RWPE2 (cell line): ENCODE results near the gene HPSE2.

Source experiments
- ATAC-seq: fragments of 200-7000 bp; cut with Tn5 transposase; 3 replicates; pipeline ENCODE4 v1.9.1; 2021; ENCODE audit warnings: low read depth
- DNase-seq: peaks from one replicate; pipeline ENCODE4 v3.0.0-alpha.2; 2020; ENCODE audit warnings: low spot score
- H3K27ac ChIP-seq: fragments of 450-650 bp; 2 replicates; pipeline ENCODE4 v1.5.1; 2017; ENCODE audit warnings: mild to moderate bottlenecking; ENCODE audit not compliant: poor library complexity, severe bottlenecking
- H3K27me3 ChIP-seq: fragments of 250-450 bp; sonication (Bioruptor Pico); 2 replicates; pipeline ENCODE4 v1.5.1; 2021; ENCODE audit warnings: mild to moderate bottlenecking, moderate library complexity; ENCODE audit not compliant: insufficient read depth, poor library complexity, severe bottlenecking
- H3K36me3 ChIP-seq: fragments of 250-450 bp; sonication (Bioruptor Pico); 2 replicates; pipeline ENCODE4 v1.5.1; 2020; ENCODE audit warnings: low read depth, mild to moderate bottlenecking, moderate library complexity
- H3K4me1 ChIP-seq: fragments of 250-450 bp; sonication (Bioruptor Pico); 2 replicates; pipeline ENCODE4 v1.5.1; 2021; ENCODE audit warnings: mild to moderate bottlenecking, moderate library complexity; ENCODE audit not compliant: insufficient read depth, poor library complexity, severe bottlenecking
- H3K4me3 ChIP-seq: fragments of 250-450 bp; sonication (Bioruptor Pico); 2 replicates; pipeline ENCODE4 v1.5.1; 2021; ENCODE audit warnings: mild to moderate bottlenecking, moderate library complexity; ENCODE audit not compliant: severe bottlenecking
- H3K9me3 ChIP-seq: fragments of 250-450 bp; sonication (Bioruptor Pico); 2 replicates; pipeline ENCODE4 v1.5.1; 2021; ENCODE audit warnings: mild to moderate bottlenecking, moderate library complexity; ENCODE audit not compliant: severe bottlenecking
- TF ChIP-seq, protein P1 (sequence below): fragments of 450-650 bp; IDR thresholded peaks from one replicate; pipeline ENCODE4 v1.5.1; 2017; ENCODE audit warnings: mild to moderate bottlenecking, moderate library complexity; ENCODE audit not compliant: poor library complexity, severe bottlenecking

HPSE2 gene

DNA sequence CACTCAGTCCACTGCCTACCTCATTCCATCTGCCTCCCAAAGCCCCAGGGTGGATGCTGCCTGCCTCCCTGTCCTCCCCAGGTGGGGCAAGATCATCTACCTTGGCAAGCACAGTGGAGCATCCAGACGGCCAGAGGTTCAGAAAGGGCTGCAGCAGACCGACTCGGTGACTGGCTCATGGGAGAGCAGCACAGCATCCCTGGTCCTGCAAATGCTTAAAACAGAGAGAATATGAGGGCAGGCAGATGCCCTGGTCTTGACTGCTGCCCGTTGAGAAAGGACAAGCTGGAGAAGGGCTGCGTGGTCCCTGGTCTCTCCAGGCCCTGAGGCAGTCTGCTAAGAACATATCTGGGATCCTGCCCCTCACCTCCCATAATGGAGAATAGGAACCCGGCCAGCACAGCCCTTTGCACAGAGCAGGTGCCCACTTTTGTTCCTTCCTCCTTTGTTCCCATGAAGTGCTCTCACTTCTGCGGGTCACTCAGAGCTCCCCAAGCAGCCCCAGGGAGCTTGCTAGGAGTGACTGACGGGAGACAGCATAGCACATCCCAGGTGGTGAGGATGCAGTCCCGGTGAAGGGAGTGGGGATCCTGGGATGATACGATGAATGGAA is 790.3 kb downstream of the HPSE2 start:
- no peak overlapping the region for H3K27ac ChIP-seq
- DNase-seq, result no peak
- no peaks in the 10 kb centered on the region for H3K4me1 ChIP-seq
- TF ChIP-seq, protein P1, sequence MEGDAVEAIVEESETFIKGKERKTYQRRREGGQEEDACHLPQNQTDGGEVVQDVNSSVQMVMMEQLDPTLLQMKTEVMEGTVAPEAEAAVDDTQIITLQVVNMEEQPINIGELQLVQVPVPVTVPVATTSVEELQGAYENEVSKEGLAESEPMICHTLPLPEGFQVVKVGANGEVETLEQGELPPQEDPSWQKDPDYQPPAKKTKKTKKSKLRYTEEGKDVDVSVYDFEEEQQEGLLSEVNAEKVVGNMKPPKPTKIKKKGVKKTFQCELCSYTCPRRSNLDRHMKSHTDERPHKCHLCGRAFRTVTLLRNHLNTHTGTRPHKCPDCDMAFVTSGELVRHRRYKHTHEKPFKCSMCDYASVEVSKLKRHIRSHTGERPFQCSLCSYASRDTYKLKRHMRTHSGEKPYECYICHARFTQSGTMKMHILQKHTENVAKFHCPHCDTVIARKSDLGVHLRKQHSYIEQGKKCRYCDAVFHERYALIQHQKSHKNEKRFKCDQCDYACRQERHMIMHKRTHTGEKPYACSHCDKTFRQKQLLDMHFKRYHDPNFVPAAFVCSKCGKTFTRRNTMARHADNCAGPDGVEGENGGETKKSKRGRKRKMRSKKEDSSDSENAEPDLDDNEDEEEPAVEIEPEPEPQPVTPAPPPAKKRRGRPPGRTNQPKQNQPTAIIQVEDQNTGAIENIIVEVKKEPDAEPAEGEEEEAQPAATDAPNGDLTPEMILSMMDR, result no peak
- H3K4me3 ChIP-seq, result no peak overlapping the region
- 0 out of 3 replicates have a peak, but pooled peaks have one; percentile 15 for ATAC-seq
- no peaks in the 10 kb centered on the region for H3K27me3 ChIP-seq
- peaks cover 43% of the 10 kb centered on the region for H3K36me3 ChIP-seq
- H3K9me3 ChIP-seq, result no peaks in the 10 kb centered on the region

- no peaks in the 10 kb centered on the region for H3K4me1 ChIP-seq
- DNase-seq (no peak), ATAC-seq (no peak)
- TF ChIP-seq, protein P1, result no peak
- no peak overlapping the region for H3K27ac ChIP-seq
- H3K27me3 ChIP-seq, result no peaks in the 10 kb centered on the region
- peaks cover 48% of the 10 kb centered on the region for H3K36me3 ChIP-seq
- H3K9me3 ChIP-seq, result no peaks in the 10 kb centered on the region
- H3K4me3 ChIP-seq, result no peak overlapping the region
Observed at GRCh38 chr10:98444314-98445006, 791.2 kb downstream of the HPSE2 start.

GRCh38 chr10:98438715-98439114 is 796.9 kb downstream of the HPSE2 start:
- no peaks in the 10 kb centered on the region for H3K9me3 ChIP-seq
- H3K4me3 ChIP-seq, result no peak overlapping the region
- H3K27ac ChIP-seq, result no peak overlapping the region
- DNase-seq, result no peak
- H3K4me1 ChIP-seq, result no peaks in the 10 kb centered on the region
- TF ChIP-seq, protein P1, result no peak
- H3K27me3 ChIP-seq, result no peaks in the 10 kb centered on the region
- ATAC-seq, result no peak
- peaks cover 39% of the 10 kb centered on the region for H3K36me3 ChIP-seq

DNA sequence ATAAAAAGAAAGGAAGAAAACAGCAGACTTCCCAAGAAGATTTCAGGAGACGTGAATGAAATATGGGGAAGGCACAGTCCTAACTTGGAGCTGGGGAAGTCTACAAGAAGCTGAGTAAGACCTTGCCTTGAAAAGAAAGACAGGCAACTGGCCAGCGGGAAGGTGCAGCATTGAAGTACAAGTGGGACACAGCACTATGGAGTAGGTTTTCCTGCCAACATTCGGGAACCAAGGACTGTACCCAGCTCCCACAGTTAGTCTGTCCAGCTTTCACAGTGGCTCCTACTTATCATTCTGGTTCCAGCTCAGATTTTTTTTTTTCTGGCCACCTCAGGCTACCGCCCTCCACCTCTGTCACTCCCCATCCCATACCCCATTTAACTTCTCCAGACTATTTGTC is 798.9 kb downstream of the HPSE2 start:
- H3K36me3 ChIP-seq, result peaks cover 30% of the 10 kb centered on the region

More for the DNA sequence above, 798.9 kb downstream of the HPSE2 start:
- DNase-seq (no peak), ATAC-seq (no peak)
- Histone ChIP-seq H3K4me3 (no peak overlapping the region), H3K27me3 (no peaks in the 10 kb centered on the region), H3K27ac (no peak overlapping the region), H3K9me3 (no peaks in the 10 kb centered on the region), H3K4me1 (no peaks in the 10 kb centered on the region)
- TF ChIP-seq, protein P1, result no peak
